CMK (cell line): ENCODE data around the gene SYT5.
A peak's percentile ranks its signal among the peaks of the same experiment; 100 is the strongest.
"Not testable (repeated sequence)": the region's sequence is repeated elsewhere in the genome, so short reads cannot be mapped to it uniquely, and the experiment has no call there.

Experiments
- DNase-seq: peaks from one replicate; pipeline ENCODE4 v3.0.0-alpha.2; 2010; ENCODE audit warnings: low read depth

Gene SYT5

DNA sequence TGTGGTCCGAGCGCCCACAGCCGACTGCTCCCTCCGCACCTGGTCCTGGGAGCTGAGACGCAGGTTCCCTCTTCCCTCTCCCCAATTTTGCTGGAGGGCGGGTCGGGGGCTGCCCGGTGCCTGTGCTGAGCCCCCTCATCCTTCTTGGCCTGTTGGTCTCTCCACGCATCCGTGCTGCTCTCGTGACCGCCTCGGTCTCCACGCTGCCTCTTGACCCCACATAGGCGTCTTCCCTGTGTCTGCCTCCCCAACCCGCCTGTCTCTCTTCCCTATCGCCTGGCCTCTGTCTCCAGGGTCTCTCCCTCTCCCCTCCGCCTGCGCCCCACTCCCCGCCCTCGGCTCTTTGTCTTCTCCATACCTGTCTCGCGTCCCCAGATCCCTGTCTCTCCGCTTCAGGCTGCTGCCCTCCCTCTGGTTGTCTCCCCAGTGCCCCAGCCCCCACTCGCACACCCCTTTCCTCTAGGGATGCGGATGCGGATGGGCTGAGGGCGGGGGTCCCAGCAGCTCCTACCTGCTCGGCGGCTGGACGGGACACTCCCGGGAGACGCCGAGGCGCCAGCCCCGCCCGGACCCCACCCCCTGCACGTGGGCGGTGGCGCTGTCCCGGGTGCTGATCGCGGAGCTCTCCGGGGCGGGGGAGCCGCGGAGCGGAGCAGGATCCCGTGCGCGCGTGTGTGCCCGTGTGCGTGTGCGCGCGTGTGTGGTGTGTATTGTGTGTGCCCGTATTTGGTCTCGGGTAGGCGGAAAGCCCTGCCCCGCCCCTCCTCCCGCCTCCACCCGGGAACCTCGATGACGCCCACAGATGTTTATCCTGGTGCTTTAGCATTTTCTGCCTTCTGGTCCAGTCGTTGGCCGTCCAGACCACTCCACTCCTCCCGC lies at the start of gene SYT5:
Gene SYT5, minus strand, starts transcription at position 684 of the 879 bp plus-strand sequence. CDS start 1,248 bp downstream, outside the sequence.
- DNase-seq: no peak

DNA sequence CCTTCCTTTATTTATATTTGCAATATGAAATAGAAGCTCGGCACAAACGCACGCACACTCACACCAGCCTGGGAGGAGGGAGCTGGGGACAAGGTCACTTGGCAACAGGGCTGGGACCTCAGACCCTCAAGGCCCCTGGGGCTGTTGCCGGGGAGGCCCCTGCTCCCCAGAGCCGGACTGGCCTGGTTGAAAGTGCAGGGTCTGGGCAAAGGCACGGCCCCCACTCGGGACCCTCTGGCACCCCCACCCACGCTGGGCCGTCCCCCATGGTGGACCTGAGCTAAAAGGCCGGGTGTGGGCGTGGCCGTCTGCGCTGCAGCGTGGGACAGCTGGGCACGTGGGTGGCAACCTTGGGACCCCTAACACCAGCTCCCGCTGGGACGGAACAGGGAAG lies 49.7 kb upstream of the SYT5 start:
- DNase-seq: no peak

DNA sequence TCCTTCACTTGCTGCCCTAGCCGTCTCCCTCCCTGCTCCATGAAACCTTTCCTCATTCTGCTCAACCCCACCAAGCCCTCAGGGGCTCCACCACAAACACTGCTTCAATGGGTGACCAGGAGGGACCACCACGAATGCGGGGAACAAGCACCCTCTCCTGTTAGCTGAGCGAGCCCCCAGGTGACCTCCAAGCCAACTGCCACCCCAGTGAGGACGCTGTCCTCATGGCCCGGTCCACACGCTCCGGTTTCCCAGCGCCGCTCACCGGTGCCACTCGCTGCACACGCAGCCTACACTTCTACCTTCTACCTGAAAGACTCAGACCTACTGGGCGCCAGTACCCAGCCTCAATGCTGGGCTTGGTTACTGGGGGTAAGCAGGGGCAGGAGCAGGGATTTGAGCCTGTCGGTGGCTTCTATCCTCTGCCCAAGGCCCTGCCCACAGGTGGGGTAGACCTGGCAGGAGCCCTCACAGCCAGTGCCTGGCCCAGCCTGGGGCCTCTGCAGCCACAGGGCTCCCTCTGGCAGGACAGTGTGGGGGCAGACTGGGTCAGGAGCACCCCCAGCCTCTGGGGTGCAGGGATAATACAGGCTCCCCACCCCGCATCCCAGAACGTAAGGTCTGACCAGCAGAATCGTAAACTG lies 49.2 kb upstream of the SYT5 start:
- no peak for DNase-seq

DNA sequence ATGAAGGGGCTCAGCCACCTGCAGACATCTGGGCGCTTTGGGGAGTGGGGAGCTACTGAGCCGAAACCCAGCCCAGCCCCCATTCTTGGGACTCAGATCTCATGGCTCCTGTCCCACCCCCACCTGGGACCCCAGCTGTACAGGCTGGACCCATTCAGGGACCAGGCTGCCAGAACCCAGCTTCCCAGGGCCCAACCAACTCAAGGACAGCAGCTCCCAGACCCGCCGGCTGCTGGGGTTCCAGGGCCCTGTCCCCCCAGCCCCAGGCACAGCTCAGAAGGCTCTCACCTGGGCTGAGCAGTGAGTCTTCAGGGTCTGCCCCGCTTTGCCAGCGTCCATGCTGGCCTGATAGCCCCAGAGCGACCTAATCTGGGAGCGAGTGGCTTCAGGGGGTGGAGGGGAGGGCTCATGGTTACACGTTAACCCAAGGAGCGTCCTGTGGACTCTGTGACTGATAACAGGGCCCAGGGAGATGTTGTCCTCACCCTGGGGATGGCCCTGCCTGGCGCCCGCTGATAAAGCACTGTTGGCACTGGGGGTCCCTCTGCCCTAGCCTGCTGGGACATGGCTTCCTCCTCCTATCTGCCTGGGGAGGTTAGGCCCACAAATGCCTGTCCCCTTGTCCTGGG lies 48.4 kb upstream of the SYT5 start, which contains the start of gene TMEM86B:
Gene TMEM86B, minus strand, starts transcription at position 361 of the 629 bp plus-strand sequence. Its CDS starts 22 bp downstream, at position 339.
- no peak for DNase-seq

DNA sequence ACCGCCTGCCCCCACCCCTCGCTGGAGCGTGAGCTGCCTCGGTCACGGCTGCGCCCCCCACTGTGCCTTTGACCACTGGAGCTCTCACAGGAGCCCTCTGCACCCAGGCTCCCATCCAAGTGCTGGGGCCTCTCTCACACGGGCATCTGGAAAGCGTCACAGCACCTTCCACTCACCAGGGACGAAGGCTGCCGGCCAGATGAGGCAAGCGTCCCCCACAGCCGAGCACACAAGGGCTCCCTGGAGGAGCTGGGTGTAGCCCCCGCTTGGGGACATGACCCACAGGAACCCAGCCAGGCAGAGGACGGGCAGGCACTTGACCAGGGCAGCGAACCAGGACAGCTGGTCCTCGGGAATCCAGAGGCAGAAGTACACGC lies 47.9 kb upstream of the SYT5 start:
- DNase-seq: no peak

DNA sequence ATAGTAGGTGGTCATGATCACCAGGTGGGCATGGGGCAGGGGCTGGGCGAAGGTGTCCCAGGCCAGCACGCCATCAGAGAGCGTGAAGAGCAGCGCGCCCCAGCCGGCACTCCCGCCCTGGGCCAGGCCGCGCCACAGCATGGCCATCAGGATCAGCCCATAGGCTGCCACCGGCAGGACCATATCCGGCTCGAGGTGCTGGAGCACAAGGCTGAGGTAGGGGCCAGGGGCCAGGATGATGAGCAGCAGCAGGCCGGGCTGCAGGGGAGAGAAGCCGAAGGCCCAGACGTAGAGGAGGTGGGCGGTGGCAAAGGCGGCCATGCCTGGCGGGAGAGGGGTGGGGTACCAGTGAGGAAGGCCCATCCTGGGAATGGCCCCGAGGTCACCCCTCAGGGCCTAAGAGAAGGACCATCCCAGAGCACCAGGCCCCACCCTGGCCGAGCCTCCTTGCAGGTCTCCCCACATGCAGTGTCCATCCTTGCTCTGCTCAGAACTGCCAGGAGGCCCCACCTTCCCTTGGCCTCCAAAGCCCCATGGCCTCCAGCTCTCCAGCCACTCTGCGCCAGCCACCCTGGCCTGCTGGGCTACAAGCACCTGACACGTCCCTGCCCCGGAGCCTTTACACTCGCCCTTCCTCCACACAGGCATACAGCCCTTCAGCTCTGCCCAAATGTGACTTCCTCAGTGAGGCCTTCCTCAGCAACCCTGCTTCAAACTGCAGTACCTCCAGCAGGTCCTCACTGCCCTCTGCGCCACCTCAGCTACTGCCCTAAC lies 47.3 kb upstream of the SYT5 start:
- DNase-seq: no peak

DNA sequence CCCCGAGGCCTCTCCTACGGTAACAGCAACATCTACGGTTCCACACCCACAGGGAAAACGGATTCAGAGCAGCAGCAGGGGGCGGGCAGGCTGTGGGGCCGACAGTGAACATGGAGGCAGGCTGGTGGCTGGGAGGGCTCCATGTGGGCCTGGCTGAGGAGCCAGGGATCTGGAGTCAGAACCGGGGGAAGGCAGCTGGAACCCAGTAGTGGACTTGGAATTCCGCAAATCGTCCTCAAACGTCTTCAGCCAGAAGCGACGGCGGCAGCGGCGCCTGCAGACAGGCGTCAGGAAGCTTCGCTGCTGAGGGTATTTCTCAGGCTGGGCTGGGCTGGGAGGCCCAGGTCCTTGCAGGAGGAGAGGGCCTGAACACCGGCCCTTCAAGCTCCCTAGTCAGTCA lies 46.7 kb upstream of the SYT5 start:
- DNase-seq: no peak

DNA sequence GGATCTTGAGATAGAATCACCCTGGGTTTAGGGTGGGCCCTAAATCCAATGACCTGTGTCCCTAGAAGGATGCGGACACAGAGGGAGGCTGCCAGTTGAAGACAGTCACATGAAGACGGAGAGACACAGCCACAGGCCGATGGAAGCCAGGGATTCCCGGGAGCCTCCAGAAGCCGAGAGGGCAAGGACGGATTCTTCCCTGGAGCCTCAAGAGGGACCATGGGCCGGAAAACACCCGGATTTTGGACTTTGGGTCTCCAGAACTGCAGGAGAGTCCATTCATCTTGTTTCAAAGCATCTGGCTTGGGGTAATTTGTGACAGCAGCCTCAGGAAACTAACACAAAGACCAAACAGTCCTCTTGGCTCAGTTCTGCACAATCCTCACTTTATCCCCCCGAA lies 46.2 kb upstream of the SYT5 start:
- DNase-seq: no peak

DNA sequence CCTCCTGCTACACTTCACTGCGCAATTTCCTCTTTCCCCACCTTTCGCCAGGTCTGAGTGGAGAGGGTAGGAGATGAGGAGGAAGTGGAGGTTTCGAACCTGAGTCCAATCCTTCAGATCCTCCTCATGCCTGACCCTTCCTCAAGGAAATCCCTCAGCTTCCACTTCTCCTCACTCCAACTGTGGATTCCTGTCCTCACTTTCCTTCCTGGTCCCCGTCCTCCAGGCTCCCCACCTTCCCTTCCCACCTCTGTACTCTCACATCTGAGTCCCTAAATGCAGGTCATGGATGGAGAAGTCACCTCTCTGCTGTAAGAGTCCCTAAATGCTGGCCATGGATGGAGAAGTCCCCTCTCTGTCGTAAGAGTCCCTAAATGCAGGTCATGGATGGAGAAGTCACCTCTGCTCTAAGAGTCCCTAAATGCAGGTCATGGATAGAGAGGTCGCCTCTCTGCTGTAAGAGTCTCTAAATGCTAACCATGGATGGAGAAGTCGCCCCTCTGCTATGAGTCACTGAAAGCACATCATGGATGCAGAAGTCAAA lies 45.4 kb upstream of the SYT5 start:
- no peak for DNase-seq

DNA sequence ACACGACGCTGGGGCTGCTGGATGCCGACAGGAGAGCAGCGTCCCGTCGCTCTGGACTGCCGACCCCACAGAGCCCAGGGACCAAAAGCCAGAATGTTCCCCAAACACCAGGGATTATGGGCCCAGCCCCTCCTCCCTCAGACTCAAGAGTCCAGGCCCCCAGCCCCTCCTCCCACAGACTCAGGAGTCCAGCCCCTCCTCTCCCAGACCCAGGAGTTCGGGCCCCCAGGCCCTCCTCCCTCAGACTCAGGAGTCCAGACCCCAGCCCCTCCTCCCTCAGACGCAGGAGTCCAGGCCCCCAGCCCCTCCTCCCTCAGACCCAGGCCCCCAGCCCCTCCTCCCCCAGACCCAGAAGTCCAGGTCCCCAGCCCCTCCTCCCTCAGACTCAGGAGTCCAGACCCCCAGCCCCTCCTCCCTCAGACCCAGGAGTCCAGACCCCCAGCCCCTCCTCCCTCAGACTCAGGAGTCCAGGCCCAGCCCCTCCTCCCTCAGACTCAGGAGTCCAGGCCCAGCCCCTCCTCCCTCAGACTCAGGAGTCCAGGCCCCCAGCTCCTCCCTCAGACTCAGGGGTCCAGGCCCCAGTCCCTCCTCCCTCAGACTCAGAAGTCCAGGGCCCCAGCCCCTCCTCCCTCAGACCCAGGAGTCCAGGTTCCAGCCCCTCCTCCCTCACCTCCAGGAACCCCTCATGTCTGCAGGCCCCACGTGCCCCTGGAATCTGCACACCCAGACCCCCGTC lies 44.8 kb upstream of the SYT5 start:
- DNase-seq: not testable (repeated sequence)

DNA sequence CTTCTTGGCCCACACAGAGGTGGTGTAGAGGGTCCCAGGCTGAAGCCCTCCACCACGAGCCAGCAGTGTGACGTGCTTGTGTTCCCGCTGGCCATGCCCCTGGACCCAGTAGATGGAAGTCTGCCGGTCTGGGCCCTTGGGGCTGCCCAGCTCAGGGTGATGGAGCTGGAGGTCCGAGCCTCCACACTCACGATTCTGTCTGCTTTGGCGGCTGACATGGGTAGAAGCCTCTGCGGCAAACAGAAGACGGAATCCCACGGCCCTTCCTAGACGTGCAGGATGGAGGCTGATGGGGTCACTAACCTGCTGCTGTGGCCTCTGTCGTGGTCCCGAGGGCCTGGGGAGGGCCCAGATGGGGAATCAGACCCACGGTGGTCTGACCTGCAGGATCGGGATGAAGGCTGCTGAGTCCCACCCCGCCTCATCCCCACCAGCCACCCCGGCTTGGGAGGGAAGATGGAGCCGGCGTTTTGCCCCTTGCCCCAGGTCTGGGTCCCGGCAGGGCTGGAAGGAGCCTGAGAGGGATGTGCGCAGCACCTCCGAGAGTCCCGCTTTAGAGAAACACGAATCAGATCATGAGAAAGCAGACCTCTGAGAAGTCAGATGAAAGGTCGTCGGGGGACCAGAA lies 44.1 kb upstream of the SYT5 start:
- no peak for DNase-seq

DNA sequence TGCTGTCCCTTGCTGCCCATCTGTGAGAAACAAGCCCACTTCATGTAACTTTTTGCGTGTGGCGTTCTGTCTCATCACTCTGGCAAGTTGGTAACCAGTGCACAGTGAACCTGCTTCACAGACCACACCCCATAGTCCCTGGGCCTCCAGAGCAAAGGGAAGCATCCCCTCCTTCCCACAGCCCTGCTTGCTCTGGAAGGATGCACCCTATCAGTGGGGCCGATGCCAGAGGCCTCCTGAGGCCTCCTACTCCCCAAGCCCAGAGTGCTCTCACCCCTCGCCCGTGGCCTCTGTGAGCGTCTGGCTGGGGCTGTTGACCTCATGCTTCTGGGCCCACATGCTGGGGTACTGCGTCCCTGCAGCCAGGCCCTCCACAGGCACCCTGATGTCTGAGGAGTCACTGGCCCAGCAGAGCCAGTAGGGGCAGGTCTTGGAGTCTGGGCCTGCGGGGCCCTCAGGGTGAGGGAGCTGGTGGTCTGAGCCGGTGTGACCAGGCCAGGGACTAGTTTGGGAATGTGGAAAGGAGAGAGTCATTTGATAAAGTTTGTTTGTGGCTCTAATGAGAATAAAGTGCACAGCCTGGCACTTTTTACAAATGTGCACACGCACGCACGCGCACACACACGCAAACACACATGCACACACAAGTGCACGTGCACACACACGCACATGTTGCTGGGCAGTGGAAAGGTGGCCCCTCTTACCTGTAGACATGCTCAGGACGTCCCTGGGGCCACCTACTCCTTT lies 43.4 kb upstream of the SYT5 start:
- no peak for DNase-seq

DNA sequence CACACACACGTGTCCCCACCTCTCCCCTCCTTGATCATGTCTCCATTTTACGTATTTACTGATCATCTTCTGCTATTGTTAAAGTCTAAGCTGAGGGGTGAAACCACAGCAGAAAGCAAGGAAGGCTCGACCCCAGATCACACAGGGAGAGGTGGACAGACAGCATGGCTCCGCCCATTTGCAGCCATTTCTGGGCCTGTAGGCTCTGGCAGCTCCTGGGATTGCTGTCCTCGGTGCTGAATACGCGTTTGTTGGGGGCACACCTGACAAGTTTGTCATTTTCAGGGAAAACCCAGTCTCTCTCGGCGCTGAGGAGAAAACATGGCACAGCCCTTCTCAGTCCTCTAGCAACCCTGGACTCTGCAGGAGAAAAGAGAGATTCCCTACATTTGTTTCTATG lies 40.4 kb upstream of the SYT5 start:
- DNase-seq: no peak

DNA sequence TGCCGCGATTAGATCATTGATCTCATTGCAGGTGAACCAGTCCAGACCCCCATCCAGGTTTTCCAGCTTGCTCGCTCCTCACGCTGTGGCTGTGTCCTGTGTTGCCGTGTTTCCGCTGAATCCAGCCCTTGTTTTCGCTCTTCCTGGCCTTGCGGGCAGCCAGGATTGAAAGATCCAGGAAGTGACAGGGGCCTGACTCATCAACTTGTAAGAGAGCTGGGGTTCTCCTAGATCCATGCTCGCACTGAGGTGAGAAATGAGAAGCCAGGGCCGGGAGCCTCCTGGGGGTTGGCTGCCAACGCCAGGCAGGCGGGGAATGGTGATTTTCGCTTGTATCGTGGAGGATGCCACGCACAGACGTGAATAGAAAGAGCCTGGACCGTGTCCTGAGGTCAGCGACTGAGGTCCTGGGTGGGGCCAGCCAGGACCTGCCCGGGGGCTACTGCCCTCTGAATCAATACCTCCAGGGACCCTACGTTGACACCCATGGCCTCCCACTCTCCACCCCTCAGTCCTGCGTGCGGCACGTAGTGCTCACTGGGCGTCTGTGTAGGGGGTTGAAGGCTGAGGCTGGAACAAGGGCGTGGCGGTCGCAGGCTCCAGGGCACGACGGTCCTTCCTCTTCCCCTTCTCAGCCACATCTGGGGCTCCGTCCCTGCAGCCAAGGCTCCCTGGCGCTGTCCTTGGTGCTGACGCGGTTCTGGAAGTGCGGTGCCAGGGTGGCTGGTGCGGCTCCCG lies 36.5 kb upstream of the SYT5 start:
- peak; percentile 97 for DNase-seq

DNA sequence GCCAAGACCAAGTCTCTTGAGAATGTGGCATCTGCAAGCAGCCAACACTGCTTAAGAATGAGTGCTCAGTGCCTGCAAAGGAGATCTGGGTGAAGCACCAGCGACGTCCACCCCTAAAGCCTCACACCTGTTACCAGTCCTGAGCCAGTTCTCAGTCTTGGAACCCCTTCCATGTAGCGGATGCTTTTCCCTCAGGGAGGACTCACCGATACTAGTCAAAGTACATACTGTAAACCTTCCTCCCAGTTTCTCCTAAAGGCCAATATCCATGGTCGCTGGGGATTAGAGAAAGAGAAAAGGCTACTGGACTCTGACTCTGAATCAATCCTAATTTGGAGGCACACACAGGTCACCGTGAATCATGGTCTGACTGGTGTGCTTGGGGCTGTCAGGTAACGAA lies 33.5 kb upstream of the SYT5 start:
- no peak for DNase-seq

DNA sequence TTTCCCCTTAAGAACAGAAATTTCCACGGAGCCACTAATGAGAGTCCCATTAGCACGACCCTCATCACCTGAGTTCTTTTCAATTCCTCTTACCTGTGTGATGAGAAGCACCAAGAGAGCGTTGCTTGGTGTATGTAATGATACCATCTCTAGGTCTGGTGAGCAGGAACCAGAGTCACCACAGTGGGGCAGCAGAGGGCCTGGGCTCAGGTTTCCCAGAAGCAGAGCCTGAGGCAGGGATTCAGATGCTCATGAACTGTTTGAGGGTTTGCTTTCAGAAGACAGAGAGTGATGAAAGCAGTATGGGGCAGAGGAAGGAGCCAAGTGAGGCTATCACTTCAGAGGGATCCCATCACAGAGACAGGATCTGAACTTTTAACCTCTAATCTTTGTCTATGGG lies 32.4 kb upstream of the SYT5 start:
- peak; percentile 33 for DNase-seq

DNA sequence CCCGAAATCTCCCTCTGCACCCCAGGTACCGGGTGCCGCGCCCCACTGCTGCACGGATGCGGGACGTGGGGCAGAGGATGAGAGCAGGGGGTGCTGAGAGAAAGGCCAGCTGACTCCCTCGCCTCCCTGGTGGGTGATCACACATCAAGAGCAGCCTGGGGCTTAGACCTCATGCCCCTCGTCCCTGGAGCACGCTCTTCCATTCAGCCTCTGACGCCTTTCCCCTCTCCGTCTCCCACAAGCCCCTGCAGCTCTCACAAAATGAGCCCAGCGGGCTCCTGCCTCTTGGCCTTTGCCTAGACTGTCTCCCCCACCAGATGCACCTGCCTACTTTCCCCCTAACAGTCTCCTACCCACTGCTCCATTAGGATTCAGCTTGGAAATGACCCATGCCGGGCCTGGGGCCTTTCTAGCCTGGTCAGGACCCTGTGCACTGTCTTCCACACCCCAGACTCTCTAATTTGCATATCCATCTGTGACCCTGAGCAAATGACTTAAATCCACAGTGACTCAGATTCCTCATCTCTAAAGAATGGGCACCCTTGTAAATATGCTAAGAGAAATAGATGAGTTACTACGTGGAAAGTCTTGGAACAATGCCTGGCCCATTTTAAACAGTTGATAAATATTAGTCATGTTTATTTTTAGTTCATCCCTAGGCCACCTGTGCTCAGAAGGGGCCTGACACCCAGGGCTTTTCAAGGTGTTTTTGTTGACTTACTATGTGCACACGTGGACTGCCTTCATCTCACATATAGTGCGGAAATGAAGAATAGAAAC lies 29.8 kb upstream of the SYT5 start:
- DNase-seq: no peak

DNA sequence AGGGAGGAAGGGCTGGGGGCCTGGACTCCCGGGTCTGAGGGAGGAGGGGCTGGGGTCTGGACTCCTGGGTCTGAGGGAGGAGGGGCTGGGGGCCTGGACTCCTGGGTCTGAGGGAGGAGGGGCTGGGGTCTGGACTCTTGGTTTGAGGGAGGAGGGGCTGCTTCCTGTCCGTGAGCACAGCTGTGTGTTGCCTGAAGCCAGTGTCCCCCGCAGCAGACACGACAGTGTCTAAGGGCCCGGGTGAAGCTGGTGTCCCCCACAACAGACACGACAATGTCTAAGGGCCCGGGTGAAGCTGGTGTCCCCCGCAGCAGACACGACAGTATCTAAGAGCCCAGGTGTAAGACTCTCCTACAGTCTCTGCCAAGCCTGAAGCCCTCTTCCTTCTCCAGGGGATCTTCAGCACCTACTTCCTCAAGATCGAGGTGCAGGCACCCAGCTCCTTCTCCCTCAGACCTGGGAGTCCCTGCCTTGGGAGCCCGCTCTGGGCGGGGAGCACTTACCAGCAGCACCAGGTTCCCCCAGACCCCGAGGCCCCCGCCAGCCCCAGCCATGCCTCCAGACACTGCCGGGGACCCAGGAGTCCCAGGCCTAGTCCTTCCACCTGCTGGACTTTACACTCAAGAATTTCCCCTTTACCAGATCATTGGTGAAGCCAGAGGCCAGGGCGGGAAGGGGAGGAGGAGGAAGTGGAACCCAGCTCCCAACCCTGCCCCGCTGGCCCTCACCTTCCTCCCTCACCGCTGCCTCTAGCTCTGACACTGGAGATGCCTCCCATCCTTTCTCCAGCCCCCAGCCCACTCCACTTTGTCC lies 29.0 kb upstream of the SYT5 start, which contains the start of gene PTPRH:
Gene PTPRH, minus strand, starts transcription at position 622 of the 813 bp plus-strand sequence. Its CDS starts 68 bp downstream, at position 554.
- DNase-seq: no peak
